Vagina (tissue), 2 donors: Measurements from ENCODE around the gene RASA3. TPM values are rescaled to one million over a fixed set of nuclear protein-coding genes. Genes with fewer than 3 reads are reported as not detected.
A peak's percentile ranks its signal among the peaks of the same experiment; 100 is the strongest.

Source experiments
- DNase-seq, 2 donors: peaks; one replicate each; pipeline ENCODE4 v3.0.0-alpha.2; 2017; ENCODE audit errors: extremely low spot score in 2 of 2
- H3K27ac ChIP-seq: fragments of 200-600 bp; sonication (generic); one replicate; pipeline ENCODE4 v1.5.1; 2019
- H3K27me3 ChIP-seq: fragments of 200-600 bp; sonication (generic); one replicate; pipeline ENCODE4 v1.5.1; 2019
- H3K36me3 ChIP-seq, 2 donors: fragments of 200-600 bp; sonication (generic); one replicate each; pipeline ENCODE4 v1.5.1; 2017 to 2019
- H3K4me1 ChIP-seq: fragments of 200-600 bp; sonication (generic); one replicate; pipeline ENCODE4 v1.5.1; 2019
- H3K4me3 ChIP-seq, 2 donors: fragments of 200-600 bp; sonication (generic); 1 replicate in 1 of 2; 2 replicates in 1 of 2; pipeline ENCODE4 v1.5.1; 2016 to 2019
- H3K9me3 ChIP-seq: fragments of 200-600 bp; sonication (generic); one replicate; pipeline ENCODE4 v1.5.1; 2019
- POLR2A ChIP-seq, 2 donors: fragments of 450-650 bp; IDR thresholded peaks; one replicate each; pipeline ENCODE4 v1.6.1; 2017; ENCODE audit warnings: antibody characterized with exemption in 2 of 2, mild to moderate bottlenecking in 2 of 2, moderate library complexity in 2 of 2
- POLR2AphosphoS5 ChIP-seq, 2 donors: sonication (generic); formaldehyde crosslinking; IDR thresholded peaks; one replicate each; pipeline ENCODE4 v1.9.0; 2017; ENCODE audit warnings: antibody characterized with exemption in 2 of 2, mild to moderate bottlenecking in 2 of 2, low read depth in 1 of 2; ENCODE audit not compliant: insufficient read depth in 1 of 2
- intact Hi-C: fragments of 100-400 bp; cut with DNase I; formaldehyde crosslinking; loops from one replicate; pipeline ENCODE4 v1.15.1; 2023
- total RNA-seq: library from RNA; depleted of rRNA; stranded (reverse); fragments of >200 nt; gene quantifications from one replicate; pipeline ENCODE4 v1.2.3, GENCODE V29; 2016
- TF ChIP-seq, protein P1 (sequence below), 3 experiments: fragments of 450-650 bp in 2 of 3; fragments of 200-600 bp in 1 of 3; sonication (generic) in 1 of 3; IDR thresholded peaks; one replicate each; pipeline ENCODE4 v1.5.1; 2017 to 2019; ENCODE audit warnings: antibody characterized with exemption in 3 of 3, mild to moderate bottlenecking in 2 of 3, moderate library complexity in 2 of 3

Gene RASA3
- total RNA-seq, 1 donor from 2014 or later, result 19.6 TPM

DNA sequence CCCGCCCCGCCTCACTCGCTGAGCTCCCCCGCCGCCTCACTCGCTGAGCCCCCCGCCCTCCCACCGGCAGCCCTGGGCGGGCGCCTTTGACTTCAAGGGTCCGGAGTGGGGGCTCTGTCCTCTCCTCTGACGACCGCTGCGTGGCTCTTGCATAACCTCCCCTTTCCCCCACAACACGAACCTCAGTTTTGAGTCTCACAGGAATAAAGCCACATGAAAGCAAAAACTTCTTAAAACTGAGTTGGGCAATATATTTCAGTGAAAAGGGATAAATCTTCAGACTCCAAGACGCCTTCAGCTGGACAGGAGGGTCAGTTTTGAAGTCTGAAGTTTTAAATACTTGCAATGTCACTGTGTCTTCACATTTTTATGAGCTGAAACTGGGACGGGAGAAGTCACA, 87.9 kb downstream of the RASA3 start:
- H3K4me1 ChIP-seq, result peaks cover 24% of the 10 kb centered on the region
- H3K27me3 ChIP-seq, result no peaks in the 10 kb centered on the region
- peak overlapping the region; percentile 72 for H3K27ac ChIP-seq
- H3K9me3 ChIP-seq, result no peaks in the 10 kb centered on the region
- intact Hi-C loops, result no loop called here
- H3K36me3 ChIP-seq, result no peaks in the 10 kb centered on the region
- TF ChIP-seq POLR2A (IDR thresholded peaks at IDR 0.05), result no peak
- peak; percentile 15 to 31 for TF ChIP-seq POLR2AphosphoS5 (IDR thresholded peaks at IDR 0.05; ENCODE audit: insufficient read depth in 1 of 2, low read depth in 1 of 2)
- TF ChIP-seq, protein P1, sequence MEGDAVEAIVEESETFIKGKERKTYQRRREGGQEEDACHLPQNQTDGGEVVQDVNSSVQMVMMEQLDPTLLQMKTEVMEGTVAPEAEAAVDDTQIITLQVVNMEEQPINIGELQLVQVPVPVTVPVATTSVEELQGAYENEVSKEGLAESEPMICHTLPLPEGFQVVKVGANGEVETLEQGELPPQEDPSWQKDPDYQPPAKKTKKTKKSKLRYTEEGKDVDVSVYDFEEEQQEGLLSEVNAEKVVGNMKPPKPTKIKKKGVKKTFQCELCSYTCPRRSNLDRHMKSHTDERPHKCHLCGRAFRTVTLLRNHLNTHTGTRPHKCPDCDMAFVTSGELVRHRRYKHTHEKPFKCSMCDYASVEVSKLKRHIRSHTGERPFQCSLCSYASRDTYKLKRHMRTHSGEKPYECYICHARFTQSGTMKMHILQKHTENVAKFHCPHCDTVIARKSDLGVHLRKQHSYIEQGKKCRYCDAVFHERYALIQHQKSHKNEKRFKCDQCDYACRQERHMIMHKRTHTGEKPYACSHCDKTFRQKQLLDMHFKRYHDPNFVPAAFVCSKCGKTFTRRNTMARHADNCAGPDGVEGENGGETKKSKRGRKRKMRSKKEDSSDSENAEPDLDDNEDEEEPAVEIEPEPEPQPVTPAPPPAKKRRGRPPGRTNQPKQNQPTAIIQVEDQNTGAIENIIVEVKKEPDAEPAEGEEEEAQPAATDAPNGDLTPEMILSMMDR (IDR thresholded peaks at IDR 0.05), result no peak
- no peak for DNase-seq
- H3K4me3 ChIP-seq, result no peak overlapping the region

DNA sequence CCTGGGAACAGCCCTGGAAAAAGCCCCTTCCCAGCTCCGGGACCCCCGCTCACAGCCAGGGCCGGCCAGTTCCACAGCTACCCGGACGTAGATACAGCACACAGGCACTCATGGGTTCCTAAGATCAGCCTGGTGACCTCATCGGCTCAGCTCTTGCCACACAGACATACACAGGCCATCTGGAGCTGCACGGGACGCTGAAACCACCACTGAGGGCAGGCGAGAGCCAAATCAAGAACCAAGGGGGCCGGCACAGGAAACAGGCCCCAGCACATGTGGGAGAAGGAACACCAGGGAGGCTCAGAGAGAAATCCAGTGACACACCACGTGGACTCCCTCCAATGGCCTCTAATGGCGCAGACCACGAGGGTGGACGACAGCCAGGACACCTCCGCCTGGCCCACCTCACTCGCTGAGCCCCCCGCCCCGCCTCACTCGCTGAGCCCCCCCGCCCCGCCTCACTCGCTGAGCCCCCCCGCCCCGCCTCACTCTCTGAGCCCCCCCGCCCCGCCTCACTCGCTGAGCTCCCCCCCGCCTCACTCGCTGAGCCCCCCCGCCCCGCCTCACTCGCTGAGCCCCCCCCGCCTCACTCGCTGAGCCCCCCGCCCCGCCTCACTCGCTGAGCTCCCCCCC, 88.9 kb downstream of the RASA3 start:
- Histone ChIP-seq H3K36me3 (no peaks in the 10 kb centered on the region), H3K4me3 (no peak overlapping the region), H3K4me1 (peaks cover 31% of the 10 kb centered on the region), H3K27me3 (no peaks in the 10 kb centered on the region), H3K9me3 (no peaks in the 10 kb centered on the region), H3K27ac (peak overlapping the region; percentile 83)
- intact Hi-C loops, result no loop called here
- TF ChIP-seq POLR2AphosphoS5 (IDR thresholded peaks at IDR 0.05; ENCODE audit: insufficient read depth in 1 of 2, low read depth in 1 of 2) (peak; percentile 19 to 76), POLR2A (IDR thresholded peaks at IDR 0.05) (no peak)
- TF ChIP-seq, protein P1 (IDR thresholded peaks at IDR 0.05), result no peak
- peak in 1 of 2 donors; percentile 95 for DNase-seq

DNA sequence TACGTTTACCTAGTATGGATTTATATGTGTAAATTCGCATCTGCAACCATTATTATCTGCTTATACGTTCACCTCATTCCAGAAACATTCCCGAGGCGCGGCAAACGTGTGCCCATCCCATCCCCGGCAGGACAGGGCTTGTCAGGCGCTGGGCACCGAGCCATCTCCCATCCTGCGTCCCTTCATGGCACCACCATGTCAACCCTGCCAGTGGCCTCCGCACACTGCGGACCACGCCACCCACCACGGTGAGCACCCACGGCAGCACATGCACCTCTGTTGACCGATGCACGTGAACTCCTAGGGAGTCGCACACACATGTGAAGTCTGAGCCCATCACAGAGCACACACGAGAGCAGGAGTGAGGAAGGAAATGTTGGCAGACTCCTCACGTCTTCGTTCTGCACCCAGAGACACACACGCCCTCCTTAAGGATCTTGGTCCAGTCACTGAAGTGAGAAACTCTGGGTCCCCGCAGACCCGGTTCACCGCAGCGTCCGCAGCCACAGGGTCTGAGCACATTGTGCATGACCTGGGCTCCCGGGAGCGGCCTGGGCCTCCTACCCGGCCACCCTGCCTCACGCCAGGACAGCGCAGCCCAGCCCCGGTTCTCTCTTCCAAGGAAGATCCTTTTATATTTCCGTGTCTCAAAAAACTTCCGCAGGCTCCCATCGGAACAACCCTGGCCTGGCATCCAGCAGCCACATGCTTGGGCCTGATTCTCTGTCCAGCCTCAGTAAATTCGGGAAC, 90.2 kb downstream of the RASA3 start:
- Histone ChIP-seq H3K4me3 (no peak overlapping the region), H3K27ac (peak overlapping the region; percentile 83), H3K36me3 (no peaks in the 10 kb centered on the region), H3K27me3 (no peaks in the 10 kb centered on the region), H3K9me3 (no peaks in the 10 kb centered on the region), H3K4me1 (peaks cover 31% of the 10 kb centered on the region)
- DNase-seq, result no peak
- no peak for TF ChIP-seq POLR2AphosphoS5 (IDR thresholded peaks at IDR 0.05; ENCODE audit: insufficient read depth in 1 of 2, low read depth in 1 of 2)
- TF ChIP-seq, protein P1 (IDR thresholded peaks at IDR 0.05), result no peak
- TF ChIP-seq POLR2A (IDR thresholded peaks at IDR 0.05), result no peak
- intact Hi-C loops, result no loop called here

DNA sequence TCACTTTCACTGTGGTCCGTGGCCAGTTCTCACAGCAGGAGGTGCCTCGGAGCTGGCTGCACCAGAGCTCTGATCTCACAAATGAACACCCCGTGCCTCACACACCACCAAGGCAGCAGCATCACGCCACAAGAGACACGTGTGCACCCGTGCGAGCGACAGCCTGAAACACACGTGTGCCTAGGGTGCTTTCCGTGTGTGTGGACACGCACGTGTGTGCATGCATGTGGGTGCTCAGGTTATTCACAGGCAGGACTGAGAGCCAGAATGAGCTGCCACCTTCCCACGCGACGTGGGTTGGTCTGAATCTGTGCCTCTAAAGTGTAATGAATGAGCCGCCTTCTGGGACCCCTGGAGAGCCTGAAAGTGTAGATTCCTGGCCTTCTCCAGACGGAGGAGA, 90.9 kb downstream of the RASA3 start:
- Histone ChIP-seq H3K36me3 (no peaks in the 10 kb centered on the region), H3K9me3 (no peaks in the 10 kb centered on the region), H3K27ac (no peak overlapping the region), H3K4me1 (peaks cover 38% of the 10 kb centered on the region), H3K4me3 (no peak overlapping the region), H3K27me3 (no peaks in the 10 kb centered on the region)
- intact Hi-C loops, result no loop called here
- DNase-seq, result no peak
- TF ChIP-seq POLR2AphosphoS5 (IDR thresholded peaks at IDR 0.05; ENCODE audit: insufficient read depth in 1 of 2, low read depth in 1 of 2), result no peak
- no peak for TF ChIP-seq POLR2A (IDR thresholded peaks at IDR 0.05)
- TF ChIP-seq, protein P1 (IDR thresholded peaks at IDR 0.05), result no peak
